Endodermal cell (in vitro differentiated cells): ENCODE measurements around the gene MEGF11. TPM values are rescaled to one million over a fixed set of nuclear protein-coding genes. Genes with fewer than 3 reads are reported as not detected.

Experiments used
- DNase-seq: peaks from one replicate; pipeline ENCODE4 v3.0.0-alpha.2; 2017
- H3K27ac ChIP-seq: 2 replicates; pipeline ENCODE4 v1.5.1; 2013; ENCODE audit warnings: mild to moderate bottlenecking, low read depth, low read length, moderate library complexity
- H3K27me3 ChIP-seq: 2 replicates; pipeline ENCODE4 v1.6.1; 2013; ENCODE audit warnings: mild to moderate bottlenecking, low read length, moderate library complexity; ENCODE audit not compliant: insufficient read depth, control insufficient read depth, poor library complexity, severe bottlenecking
- H3K36me3 ChIP-seq: 2 replicates; pipeline ENCODE4 v1.7.0; 2013; ENCODE audit warnings: mild to moderate bottlenecking, low read length, moderate library complexity; ENCODE audit not compliant: control insufficient read depth, insufficient read depth
- H3K4me1 ChIP-seq: one replicate; pipeline ENCODE4 v1.7.0; 2013; ENCODE audit warnings: low read length; ENCODE audit not compliant: control insufficient read depth, insufficient read depth
- H3K4me3 ChIP-seq: 2 replicates; pipeline ENCODE4 v1.5.1; 2013; ENCODE audit warnings: mild to moderate bottlenecking, low read length, moderate library complexity
- H3K9ac ChIP-seq: 2 replicates; pipeline ENCODE4 v1.6.1; 2013; ENCODE audit warnings: mild to moderate bottlenecking, low read length, moderate library complexity; ENCODE audit not compliant: poor library complexity, severe bottlenecking; ENCODE audit errors: extremely low read depth
- H3K9me3 ChIP-seq: 2 replicates; pipeline ENCODE4 v1.6.1; 2013; ENCODE audit warnings: mild to moderate bottlenecking, low read length, moderate library complexity; ENCODE audit not compliant: control insufficient read depth
- H3K27ac Mint-ChIP-seq: 2 replicates; pipeline ENCODE4 v1.8.0; 2020; ENCODE audit warnings: mixed read lengths
- H3K27me3 Mint-ChIP-seq: 2 replicates; pipeline ENCODE4 v1.8.0; 2021; ENCODE audit warnings: mild to moderate bottlenecking, mixed read lengths; ENCODE audit not compliant: insufficient read depth
- H3K36me3 Mint-ChIP-seq: 2 replicates; pipeline ENCODE4 v1.8.0; 2020; ENCODE audit warnings: low read depth, mixed read lengths
- H3K4me1 Mint-ChIP-seq: 2 replicates; pipeline ENCODE4 v1.8.0; 2020; ENCODE audit warnings: mixed read lengths
- H3K4me3 Mint-ChIP-seq: 2 replicates; pipeline ENCODE4 v1.8.0; 2020; ENCODE audit warnings: mild to moderate bottlenecking, moderate library complexity, mixed read lengths
- H3K9me3 Mint-ChIP-seq: 2 replicates; pipeline ENCODE4 v1.8.0; 2020; ENCODE audit warnings: mild to moderate bottlenecking, mixed read lengths
- CTCF ChIP-seq: fragments of 200-600 bp; sonication (generic); conservative IDR thresholded peaks from 2 replicates; pipeline ENCODE4 v1.5.0; 2021; ENCODE audit warnings: antibody characterized with exemption, mild to moderate bottlenecking
- WGBS, 2 experiments: methylation state at CpG; one replicate each; pipeline versions ENCODE4 v1.1.5 to v1.1.7; 2013; ENCODE audit warnings: missing lambda C conversion rate in 2 of 2, mixed read lengths in 1 of 2; ENCODE audit not compliant: insufficient coverage in 1 of 2, insufficient read length in 1 of 2; 5-methylcytosine and 5-hydroxymethylcytosine counted together
- total RNA-seq, 2 donors: library from RNA; stranded (reverse); fragmentation: NEBNext Ultra II Directional in 1 of 2; extraction: Animal tissue kit (Norgen Biotek cat#: 25700) in 1 of 2; gene quantifications; 2 replicates in 1 of 2; 3 replicates in 1 of 2; pipeline ENCODE4 v1.2.1, GENCODE V29; 2021

The MEGF11 gene
- total RNA-seq, 2 donors from 2014 or later, result 0.73 to 1.2 TPM

- Mint-ChIP-seq H3K36me3 (no peaks in the 10 kb centered on the region), H3K4me1 (peaks cover 40% of the 10 kb centered on the region), H3K27ac (no peak overlapping the region), H3K27me3 (no peaks in the 10 kb centered on the region), H3K4me3 (no peak overlapping the region), H3K9me3 (no peaks in the 10 kb centered on the region)
- TF ChIP-seq CTCF, result no peak
- 86 to 94% methylated on average over 5 to 9 of the region's 9 CpGs for WGBS, 2 experiments
- Histone ChIP-seq H3K4me3 (no peak overlapping the region), H3K36me3 (no peaks in the 10 kb centered on the region), H3K27ac (no peak overlapping the region), H3K9me3 (no peaks in the 10 kb centered on the region), H3K4me1 (peaks cover 28% of the 10 kb centered on the region), H3K27me3 (no peaks in the 10 kb centered on the region), H3K9ac (no peak overlapping the region)
- DNase-seq, result no peak
Measured at GRCh38 chr15:66105286-66106265, 148.0 kb downstream of the MEGF11 start.

GRCh38 chr15:66103293-66103590 lies 150.3 kb downstream of the MEGF11 start:
- H3K27me3 Mint-ChIP-seq, result no peaks in the 10 kb centered on the region
- TF ChIP-seq CTCF, result no peak
- H3K9ac ChIP-seq, result no peak overlapping the region

GRCh38 chr15:66102563-66103292 lies 150.8 kb downstream of the MEGF11 start:
- DNase-seq, result no peak
- Mint-ChIP-seq H3K36me3 (no peaks in the 10 kb centered on the region), H3K4me3 (no peak overlapping the region), H3K9me3 (no peaks in the 10 kb centered on the region), H3K27me3 (no peaks in the 10 kb centered on the region), H3K4me1 (peaks cover 43% of the 10 kb centered on the region), H3K27ac (no peak overlapping the region)
- H3K27ac ChIP-seq, result no peak overlapping the region
- TF ChIP-seq CTCF, result no peak
- H3K36me3 ChIP-seq, result no peaks in the 10 kb centered on the region
- no peak overlapping the region for H3K9ac ChIP-seq
- no peak overlapping the region for H3K4me3 ChIP-seq
- peaks cover 29% of the 10 kb centered on the region for H3K4me1 ChIP-seq
- WGBS, 2 experiments, result 95 to 100% methylated on average over 2 to 5 of the region's 5 CpGs
- H3K9me3 ChIP-seq, result no peaks in the 10 kb centered on the region
- no peaks in the 10 kb centered on the region for H3K27me3 ChIP-seq

More at GRCh38 chr15:66103293-66103590, 150.3 kb downstream of the MEGF11 start:
- peaks cover 46% of the 10 kb centered on the region for H3K4me1 Mint-ChIP-seq
- H3K27ac ChIP-seq, result no peak overlapping the region
- no peak overlapping the region for H3K4me3 ChIP-seq
- H3K27me3 ChIP-seq, result no peaks in the 10 kb centered on the region
- H3K4me1 ChIP-seq, result peaks cover 29% of the 10 kb centered on the region
- WGBS, 2 experiments, result 91% methylated on average over 3 of the region's 3 CpGs
- no peak overlapping the region for H3K27ac Mint-ChIP-seq
- H3K9me3 Mint-ChIP-seq, result no peaks in the 10 kb centered on the region
- H3K36me3 Mint-ChIP-seq, result no peaks in the 10 kb centered on the region
- no peaks in the 10 kb centered on the region for H3K36me3 ChIP-seq
- H3K9me3 ChIP-seq, result no peaks in the 10 kb centered on the region
- no peak overlapping the region for H3K4me3 Mint-ChIP-seq
- DNase-seq, result no peak
